K562 (cell line): Measurements from ENCODE around the gene STRN3. TPM values are rescaled to one million over a fixed set of nuclear protein-coding genes. Genes with fewer than 3 reads are reported as not detected.

Source experiments
- NR2C1 ChIP-seq, 2 experiments: fragments of 450-650 bp; IDR thresholded peaks; 2 replicates each; pipeline ENCODE4 v1.6.1; 2017; ENCODE audit warnings: mild to moderate bottlenecking in 2 of 2, antibody characterized with exemption in 1 of 2, inconsistent platforms in 1 of 2, missing compliant biosample characterization in 1 of 2, missing genetic modification characterization in 1 of 2
- ZNF41 ChIP-seq: fragments of 250-450 bp; sonication (Bioruptor Pico); conservative IDR thresholded peaks from 2 replicates; pipeline ENCODE4 v1.4.0; 2020; ENCODE audit warnings: mild to moderate bottlenecking
- ZNF764 ChIP-seq: fragments of 250-450 bp; sonication (Bioruptor Pico); IDR thresholded peaks from 2 replicates; pipeline ENCODE4 v1.4.0; 2020; ENCODE audit warnings: low read depth, mild to moderate bottlenecking, moderate library complexity
- polyA plus RNA-seq, 8 experiments: library from polyadenylated mRNA; depleted of rRNA in 4 of 8; stranded (reverse) in 5 of 8; unstranded in 3 of 8; fragments of >200 nt; fragmentation: Nextera tagmentation in 2 of 8; fragmentation: Illumina TruSeq in 1 of 8; extraction: Ambion mirVana in 2 of 8; extraction: Trizol in 1 of 8; gene quantifications; 2 replicates each; pipeline versions ENCODE4 v1.2.1 to v1.2.3, GENCODE V29; 2011 to 2014; ENCODE audit warnings: inconsistent platforms in 1 of 8, missing spikeins in 1 of 8
- total RNA-seq, 7 experiments: library from RNA; depleted of rRNA in 6 of 7; stranded (reverse); fragments of >200 nt in 6 of 7; fragmentation: Illumina TruSeq in 2 of 7; extraction: Trizol in 2 of 7; gene quantifications; 2 replicates each; pipeline versions ENCODE4 v1.2.1 to v1.2.3, GENCODE V29; 2011 to 2021; ENCODE audit warnings: low replicate concordance in 1 of 7
- TF ChIP-seq, protein P1 (sequence below): fragments of 450-650 bp; IDR thresholded peaks from 2 replicates; pipeline ENCODE4 v1.6.1; 2016; ENCODE audit warnings: mild to moderate bottlenecking, moderate library complexity
- TF ChIP-seq, protein P2 (sequence below): sonication (generic); formaldehyde crosslinking; IDR thresholded peaks from 2 replicates; pipeline ENCODE4 v1.8.1; 2023; ENCODE audit warnings: mild to moderate bottlenecking, missing genetic modification reagents, moderate library complexity

Gene STRN3
- total and polyA plus RNA-seq, 9 of the 15 experiments (the other 6 are each of a cell fraction or from before 2014, with no cell fraction given) = 5.9 to 29.1 (median 16.0) TPM

DNA sequence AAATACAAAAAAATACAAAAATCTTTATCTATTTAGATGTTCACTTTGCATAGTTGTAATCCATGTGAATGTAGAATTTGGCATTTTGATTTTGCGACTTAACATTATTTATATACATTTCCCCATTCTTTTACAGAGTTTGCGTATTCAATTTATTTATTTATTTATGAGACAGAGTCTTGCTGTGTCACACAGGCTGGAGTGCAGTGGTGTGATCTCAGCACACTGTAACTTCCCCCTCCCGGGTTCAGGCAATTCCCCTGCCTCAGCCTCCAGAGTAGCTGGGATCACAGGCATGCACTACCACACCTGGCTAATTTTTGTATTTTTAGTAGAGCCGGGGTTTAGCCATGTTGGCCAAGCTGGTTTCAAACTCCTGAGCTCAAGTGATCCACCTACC is 25.3 kb upstream of the STRN3 start (continued):
- TF ChIP-seq, protein P1, sequence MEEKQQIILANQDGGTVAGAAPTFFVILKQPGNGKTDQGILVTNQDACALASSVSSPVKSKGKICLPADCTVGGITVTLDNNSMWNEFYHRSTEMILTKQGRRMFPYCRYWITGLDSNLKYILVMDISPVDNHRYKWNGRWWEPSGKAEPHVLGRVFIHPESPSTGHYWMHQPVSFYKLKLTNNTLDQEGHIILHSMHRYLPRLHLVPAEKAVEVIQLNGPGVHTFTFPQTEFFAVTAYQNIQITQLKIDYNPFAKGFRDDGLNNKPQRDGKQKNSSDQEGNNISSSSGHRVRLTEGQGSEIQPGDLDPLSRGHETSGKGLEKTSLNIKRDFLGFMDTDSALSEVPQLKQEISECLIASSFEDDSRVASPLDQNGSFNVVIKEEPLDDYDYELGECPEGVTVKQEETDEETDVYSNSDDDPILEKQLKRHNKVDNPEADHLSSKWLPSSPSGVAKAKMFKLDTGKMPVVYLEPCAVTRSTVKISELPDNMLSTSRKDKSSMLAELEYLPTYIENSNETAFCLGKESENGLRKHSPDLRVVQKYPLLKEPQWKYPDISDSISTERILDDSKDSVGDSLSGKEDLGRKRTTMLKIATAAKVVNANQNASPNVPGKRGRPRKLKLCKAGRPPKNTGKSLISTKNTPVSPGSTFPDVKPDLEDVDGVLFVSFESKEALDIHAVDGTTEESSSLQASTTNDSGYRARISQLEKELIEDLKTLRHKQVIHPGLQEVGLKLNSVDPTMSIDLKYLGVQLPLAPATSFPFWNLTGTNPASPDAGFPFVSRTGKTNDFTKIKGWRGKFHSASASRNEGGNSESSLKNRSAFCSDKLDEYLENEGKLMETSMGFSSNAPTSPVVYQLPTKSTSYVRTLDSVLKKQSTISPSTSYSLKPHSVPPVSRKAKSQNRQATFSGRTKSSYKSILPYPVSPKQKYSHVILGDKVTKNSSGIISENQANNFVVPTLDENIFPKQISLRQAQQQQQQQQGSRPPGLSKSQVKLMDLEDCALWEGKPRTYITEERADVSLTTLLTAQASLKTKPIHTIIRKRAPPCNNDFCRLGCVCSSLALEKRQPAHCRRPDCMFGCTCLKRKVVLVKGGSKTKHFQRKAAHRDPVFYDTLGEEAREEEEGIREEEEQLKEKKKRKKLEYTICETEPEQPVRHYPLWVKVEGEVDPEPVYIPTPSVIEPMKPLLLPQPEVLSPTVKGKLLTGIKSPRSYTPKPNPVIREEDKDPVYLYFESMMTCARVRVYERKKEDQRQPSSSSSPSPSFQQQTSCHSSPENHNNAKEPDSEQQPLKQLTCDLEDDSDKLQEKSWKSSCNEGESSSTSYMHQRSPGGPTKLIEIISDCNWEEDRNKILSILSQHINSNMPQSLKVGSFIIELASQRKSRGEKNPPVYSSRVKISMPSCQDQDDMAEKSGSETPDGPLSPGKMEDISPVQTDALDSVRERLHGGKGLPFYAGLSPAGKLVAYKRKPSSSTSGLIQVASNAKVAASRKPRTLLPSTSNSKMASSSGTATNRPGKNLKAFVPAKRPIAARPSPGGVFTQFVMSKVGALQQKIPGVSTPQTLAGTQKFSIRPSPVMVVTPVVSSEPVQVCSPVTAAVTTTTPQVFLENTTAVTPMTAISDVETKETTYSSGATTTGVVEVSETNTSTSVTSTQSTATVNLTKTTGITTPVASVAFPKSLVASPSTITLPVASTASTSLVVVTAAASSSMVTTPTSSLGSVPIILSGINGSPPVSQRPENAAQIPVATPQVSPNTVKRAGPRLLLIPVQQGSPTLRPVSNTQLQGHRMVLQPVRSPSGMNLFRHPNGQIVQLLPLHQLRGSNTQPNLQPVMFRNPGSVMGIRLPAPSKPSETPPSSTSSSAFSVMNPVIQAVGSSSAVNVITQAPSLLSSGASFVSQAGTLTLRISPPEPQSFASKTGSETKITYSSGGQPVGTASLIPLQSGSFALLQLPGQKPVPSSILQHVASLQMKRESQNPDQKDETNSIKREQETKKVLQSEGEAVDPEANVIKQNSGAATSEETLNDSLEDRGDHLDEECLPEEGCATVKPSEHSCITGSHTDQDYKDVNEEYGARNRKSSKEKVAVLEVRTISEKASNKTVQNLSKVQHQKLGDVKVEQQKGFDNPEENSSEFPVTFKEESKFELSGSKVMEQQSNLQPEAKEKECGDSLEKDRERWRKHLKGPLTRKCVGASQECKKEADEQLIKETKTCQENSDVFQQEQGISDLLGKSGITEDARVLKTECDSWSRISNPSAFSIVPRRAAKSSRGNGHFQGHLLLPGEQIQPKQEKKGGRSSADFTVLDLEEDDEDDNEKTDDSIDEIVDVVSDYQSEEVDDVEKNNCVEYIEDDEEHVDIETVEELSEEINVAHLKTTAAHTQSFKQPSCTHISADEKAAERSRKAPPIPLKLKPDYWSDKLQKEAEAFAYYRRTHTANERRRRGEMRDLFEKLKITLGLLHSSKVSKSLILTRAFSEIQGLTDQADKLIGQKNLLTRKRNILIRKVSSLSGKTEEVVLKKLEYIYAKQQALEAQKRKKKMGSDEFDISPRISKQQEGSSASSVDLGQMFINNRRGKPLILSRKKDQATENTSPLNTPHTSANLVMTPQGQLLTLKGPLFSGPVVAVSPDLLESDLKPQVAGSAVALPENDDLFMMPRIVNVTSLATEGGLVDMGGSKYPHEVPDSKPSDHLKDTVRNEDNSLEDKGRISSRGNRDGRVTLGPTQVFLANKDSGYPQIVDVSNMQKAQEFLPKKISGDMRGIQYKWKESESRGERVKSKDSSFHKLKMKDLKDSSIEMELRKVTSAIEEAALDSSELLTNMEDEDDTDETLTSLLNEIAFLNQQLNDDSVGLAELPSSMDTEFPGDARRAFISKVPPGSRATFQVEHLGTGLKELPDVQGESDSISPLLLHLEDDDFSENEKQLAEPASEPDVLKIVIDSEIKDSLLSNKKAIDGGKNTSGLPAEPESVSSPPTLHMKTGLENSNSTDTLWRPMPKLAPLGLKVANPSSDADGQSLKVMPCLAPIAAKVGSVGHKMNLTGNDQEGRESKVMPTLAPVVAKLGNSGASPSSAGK = no peak
- no peak for TF ChIP-seq NR2C1 (IDR thresholded peaks at IDR 0.05)
- 0 out of 2 replicates have a peak, but pooled peaks have one; percentile 22 for TF ChIP-seq NR2C1 (tag; IDR thresholded peaks at IDR 0.05)
- TF ChIP-seq, protein P2, sequence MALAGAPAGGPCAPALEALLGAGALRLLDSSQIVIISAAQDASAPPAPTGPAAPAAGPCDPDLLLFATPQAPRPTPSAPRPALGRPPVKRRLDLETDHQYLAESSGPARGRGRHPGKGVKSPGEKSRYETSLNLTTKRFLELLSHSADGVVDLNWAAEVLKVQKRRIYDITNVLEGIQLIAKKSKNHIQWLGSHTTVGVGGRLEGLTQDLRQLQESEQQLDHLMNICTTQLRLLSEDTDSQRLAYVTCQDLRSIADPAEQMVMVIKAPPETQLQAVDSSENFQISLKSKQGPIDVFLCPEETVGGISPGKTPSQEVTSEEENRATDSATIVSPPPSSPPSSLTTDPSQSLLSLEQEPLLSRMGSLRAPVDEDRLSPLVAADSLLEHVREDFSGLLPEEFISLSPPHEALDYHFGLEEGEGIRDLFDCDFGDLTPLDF (CRISPR knock-in tag) = no peak
- no peak for TF ChIP-seq ZNF41 (CRISPR knock-in tag)
- TF ChIP-seq ZNF764 = no peak
